HEK293 (cell line): Measurements from ENCODE around the gene MAF.

ENCODE experiments used
- CTCF ChIA-PET: fragments of 350-600 bp; formaldehyde crosslinking; extraction: SDS; loops from one replicate; lab custom pipeline; 2021; ENCODE audit warnings: antibody characterized with exemption; lab: Yijun Ruan, JAX
- POLR2A ChIA-PET: fragments of 300-600 bp; formaldehyde crosslinking; extraction: SDS; loops from one replicate; lab custom pipeline; 2020; ENCODE audit warnings: antibody characterized with exemption, inconsistent platforms; lab: Yijun Ruan, JAX
- H3K27ac ChIP-seq: fragments of 200-500 bp; sonication (Bioruptor generic); 2 replicates; pipeline ENCODE4 v1.5.1; 2014; ENCODE audit warnings: low read depth, low read length, control low read depth, inconsistent platforms; ENCODE audit errors: extremely low read depth
- H3K36me3 ChIP-seq, 2 experiments: fragments of 200-500 bp in 1 of 2; sonication (Bioruptor generic) in 1 of 2; 1 replicate in 1 of 2; 2 replicates in 1 of 2; pipeline ENCODE4 v1.5.1; 2014 to 2017; ENCODE audit warnings: inconsistent platforms in 2 of 2, low read length in 2 of 2; ENCODE audit not compliant: control insufficient read depth in 2 of 2, insufficient read depth in 1 of 2
- H3K4me1 ChIP-seq: fragments of 200-500 bp; sonication (Bioruptor generic); 2 replicates; pipeline ENCODE4 v1.5.1; 2014; ENCODE audit warnings: mild to moderate bottlenecking, low read length, inconsistent platforms; ENCODE audit not compliant: control insufficient read depth, insufficient read depth
- H3K4me3 ChIP-seq: 2 replicates; pipeline ENCODE4 v1.5.1; 2011; ENCODE audit warnings: low read depth, mild to moderate bottlenecking, control low read depth, low read length, moderate library complexity
- H3K9me3 ChIP-seq: fragments of 200-500 bp; sonication (Bioruptor generic); 2 replicates; pipeline ENCODE4 v1.5.1; 2014; ENCODE audit warnings: low read depth, low read length, inconsistent platforms; ENCODE audit not compliant: control insufficient read depth, insufficient read depth
- GLIS1 ChIP-seq: fragments of 450-650 bp; formaldehyde crosslinking; IDR thresholded peaks from 2 replicates; pipeline ENCODE4 v1.5.1; 2016; ENCODE audit warnings: missing biosample characterization, missing genetic modification characterization
- KLF16 ChIP-seq: fragments of 450-650 bp; formaldehyde crosslinking; IDR thresholded peaks from 2 replicates; pipeline ENCODE4 v1.5.1; 2017; ENCODE audit warnings: missing biosample characterization, missing genetic modification characterization
- SP2 ChIP-seq: fragments of 450-650 bp; formaldehyde crosslinking; IDR thresholded peaks from 2 replicates; pipeline ENCODE4 v1.5.1; 2016; ENCODE audit warnings: missing biosample characterization, missing genetic modification characterization
- ZBTB17 ChIP-seq: fragments of 450-650 bp; formaldehyde crosslinking; IDR thresholded peaks from 2 replicates; pipeline ENCODE4 v1.5.1; 2016; ENCODE audit warnings: missing biosample characterization, missing genetic modification characterization
- ZBTB20 ChIP-seq: fragments of 450-650 bp; formaldehyde crosslinking; IDR thresholded peaks from 2 replicates; pipeline ENCODE4 v1.5.1; 2016; ENCODE audit warnings: missing biosample characterization, missing genetic modification characterization
- ZNF114 ChIP-seq: fragments of 450-650 bp; formaldehyde crosslinking; IDR thresholded peaks from 2 replicates; pipeline ENCODE4 v1.5.0; 2017; ENCODE audit warnings: missing biosample characterization, missing genetic modification characterization
- ZNF121 ChIP-seq: fragments of 450-650 bp; formaldehyde crosslinking; IDR thresholded peaks from 2 replicates; pipeline ENCODE4 v1.5.1; 2016; ENCODE audit warnings: missing biosample characterization, missing genetic modification characterization
- ZNF2 ChIP-seq: fragments of 450-650 bp; formaldehyde crosslinking; IDR thresholded peaks from 2 replicates; pipeline ENCODE4 v1.5.1; 2016; ENCODE audit warnings: missing biosample characterization, missing genetic modification characterization
- ZNF24 ChIP-seq: fragments of 450-650 bp; formaldehyde crosslinking; IDR thresholded peaks from 2 replicates; pipeline ENCODE4 v1.5.1; 2016; ENCODE audit warnings: missing biosample characterization, missing genetic modification characterization
- ZNF529 ChIP-seq: fragments of 450-650 bp; formaldehyde crosslinking; IDR thresholded peaks from 2 replicates; pipeline ENCODE4 v1.5.1; 2017; ENCODE audit warnings: missing genetic modification characterization, missing biosample characterization; ENCODE audit not compliant: insufficient replicate concordance
- ZNF558 ChIP-seq: fragments of 450-650 bp; formaldehyde crosslinking; IDR thresholded peaks from 2 replicates; pipeline ENCODE4 v1.5.1; 2016; ENCODE audit warnings: missing biosample characterization, missing genetic modification characterization
- ZNF571 ChIP-seq: fragments of 450-650 bp; formaldehyde crosslinking; IDR thresholded peaks from 2 replicates; pipeline ENCODE4 v1.5.0; 2017; ENCODE audit warnings: missing biosample characterization, missing genetic modification characterization
- TF ChIP-seq, protein P1 (sequence below): fragments of 450-650 bp; formaldehyde crosslinking; IDR thresholded peaks from 2 replicates; pipeline ENCODE4 v1.5.1; 2016; ENCODE audit warnings: missing biosample characterization, missing genetic modification characterization
- TF ChIP-seq, protein P2 (sequence below): fragments of 450-650 bp; formaldehyde crosslinking; IDR thresholded peaks from 2 replicates; pipeline ENCODE4 v1.5.1; 2017; ENCODE audit warnings: missing biosample characterization, missing genetic modification characterization
- TF ChIP-seq, protein P3 (sequence below): fragments of 450-650 bp; formaldehyde crosslinking; IDR thresholded peaks from 2 replicates; pipeline ENCODE4 v1.5.1; 2017; ENCODE audit warnings: missing biosample characterization, missing genetic modification characterization
- TF ChIP-seq, protein P4 (sequence below): fragments of 450-650 bp; formaldehyde crosslinking; IDR thresholded peaks from 2 replicates; pipeline ENCODE4 v1.5.1; 2017; ENCODE audit warnings: missing biosample characterization, missing genetic modification characterization
- TF ChIP-seq, protein P5 (sequence below): fragments of 450-650 bp; formaldehyde crosslinking; IDR thresholded peaks from 2 replicates; pipeline ENCODE4 v1.5.1; 2017; ENCODE audit warnings: missing biosample characterization, mild to moderate bottlenecking, missing genetic modification characterization, moderate library complexity
- TF ChIP-seq, protein P6 (sequence below): fragments of 450-650 bp; formaldehyde crosslinking; IDR thresholded peaks from 2 replicates; pipeline ENCODE4 v1.5.1; 2016; ENCODE audit warnings: missing biosample characterization, missing genetic modification characterization
- TF ChIP-seq, protein P7 (sequence below): fragments of 450-650 bp; formaldehyde crosslinking; IDR thresholded peaks from 2 replicates; pipeline ENCODE4 v1.5.1; 2016; ENCODE audit warnings: missing biosample characterization, missing genetic modification characterization, borderline replicate concordance
- TF ChIP-seq, protein P8 (sequence below): fragments of 450-650 bp; formaldehyde crosslinking; IDR thresholded peaks from 2 replicates; pipeline ENCODE4 v1.5.1; 2016; ENCODE audit warnings: missing biosample characterization, missing genetic modification characterization

The MAF gene

DNA sequence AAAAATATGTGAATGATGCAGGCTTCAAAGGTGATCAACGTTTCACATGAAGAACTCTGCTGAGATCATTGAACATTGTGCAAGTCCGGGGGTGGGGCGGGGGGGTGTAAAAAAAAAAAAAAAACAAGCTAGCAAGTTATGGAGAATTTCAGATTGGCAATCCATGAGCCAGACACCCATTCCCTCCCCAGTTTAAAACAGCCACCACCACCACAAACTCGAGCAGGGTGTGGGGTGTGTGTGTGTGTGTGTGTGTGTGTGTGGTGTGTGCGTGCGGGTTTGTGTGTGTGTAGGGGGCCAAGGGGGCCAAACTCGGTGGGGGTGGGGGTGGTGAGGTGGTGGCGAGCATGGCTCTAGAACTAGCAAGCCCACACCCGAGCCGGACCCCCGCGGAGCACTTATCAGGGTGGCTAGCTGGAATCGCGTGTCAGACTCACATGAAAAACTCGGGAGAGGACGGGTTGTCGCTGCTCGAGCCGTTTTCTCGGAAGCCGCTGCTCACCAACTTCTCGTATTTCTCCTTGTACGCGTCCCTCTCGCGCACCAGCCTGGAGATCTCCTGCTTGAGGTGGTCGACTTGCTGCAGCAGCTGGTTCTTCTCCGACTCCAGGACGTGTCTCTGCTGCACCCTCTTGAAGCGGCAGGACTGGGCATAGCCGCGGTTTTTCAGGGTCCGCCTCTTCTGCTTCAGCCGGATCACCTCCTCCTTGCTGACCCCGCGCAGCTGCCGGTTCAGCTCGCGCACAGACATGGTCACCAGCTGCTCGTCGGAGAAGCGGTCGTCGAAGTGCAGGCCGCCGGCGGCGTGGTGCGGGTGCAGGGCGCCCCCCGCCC, 2.0 kb downstream of the MAF start:
- peaks cover 0 to 3% of the 10 kb centered on the region in 2 experiments; a peak in 1 of 3 replicates for H3K36me3 ChIP-seq
- peak overlapping the region; percentile 61 for H3K4me3 ChIP-seq
- TF ChIP-seq ZBTB20 (tag by site-specific recombination) (peak; percentile 60), ZNF114 (tag by site-specific recombination) (no peak), ZNF2 (tag by site-specific recombination) (0 out of 2 replicates have a peak, but pooled peaks have one; percentile 36), ZNF24 (tag by site-specific recombination) (peak; percentile 33; the same call in 1 of the 2 replicates), ZNF121 (tag by site-specific recombination) (no peak), ZNF529 (no peak), GLIS1 (tag by site-specific recombination) (peak; percentile 92), SP2 (tag by site-specific recombination) (peak; percentile 28; the same call in 1 of the 2 replicates), ZNF571 (no peak), ZNF558 (tag by site-specific recombination) (no peak), ZBTB17 (peak; percentile 72), KLF16 (peak; percentile 71)
- TF ChIP-seq, protein P1, sequence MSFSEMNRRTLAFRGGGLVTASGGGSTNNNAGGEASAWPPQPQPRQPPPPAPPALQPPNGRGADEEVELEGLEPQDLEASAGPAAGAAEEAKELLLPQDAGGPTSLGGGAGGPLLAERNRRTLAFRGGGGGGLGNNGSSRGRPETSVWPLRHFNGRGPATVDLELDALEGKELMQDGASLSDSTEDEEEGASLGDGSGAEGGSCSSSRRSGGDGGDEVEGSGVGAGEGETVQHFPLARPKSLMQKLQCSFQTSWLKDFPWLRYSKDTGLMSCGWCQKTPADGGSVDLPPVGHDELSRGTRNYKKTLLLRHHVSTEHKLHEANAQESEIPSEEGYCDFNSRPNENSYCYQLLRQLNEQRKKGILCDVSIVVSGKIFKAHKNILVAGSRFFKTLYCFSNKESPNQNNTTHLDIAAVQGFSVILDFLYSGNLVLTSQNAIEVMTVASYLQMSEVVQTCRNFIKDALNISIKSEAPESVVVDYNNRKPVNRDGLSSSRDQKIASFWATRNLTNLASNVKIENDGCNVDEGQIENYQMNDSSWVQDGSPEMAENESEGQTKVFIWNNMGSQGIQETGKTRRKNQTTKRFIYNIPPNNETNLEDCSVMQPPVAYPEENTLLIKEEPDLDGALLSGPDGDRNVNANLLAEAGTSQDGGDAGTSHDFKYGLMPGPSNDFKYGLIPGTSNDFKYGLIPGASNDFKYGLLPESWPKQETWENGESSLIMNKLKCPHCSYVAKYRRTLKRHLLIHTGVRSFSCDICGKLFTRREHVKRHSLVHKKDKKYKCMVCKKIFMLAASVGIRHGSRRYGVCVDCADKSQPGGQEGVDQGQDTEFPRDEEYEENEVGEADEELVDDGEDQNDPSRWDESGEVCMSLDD, result 0 out of 2 replicates have a peak, but pooled peaks have one; percentile 18
- TF ChIP-seq, protein P2, sequence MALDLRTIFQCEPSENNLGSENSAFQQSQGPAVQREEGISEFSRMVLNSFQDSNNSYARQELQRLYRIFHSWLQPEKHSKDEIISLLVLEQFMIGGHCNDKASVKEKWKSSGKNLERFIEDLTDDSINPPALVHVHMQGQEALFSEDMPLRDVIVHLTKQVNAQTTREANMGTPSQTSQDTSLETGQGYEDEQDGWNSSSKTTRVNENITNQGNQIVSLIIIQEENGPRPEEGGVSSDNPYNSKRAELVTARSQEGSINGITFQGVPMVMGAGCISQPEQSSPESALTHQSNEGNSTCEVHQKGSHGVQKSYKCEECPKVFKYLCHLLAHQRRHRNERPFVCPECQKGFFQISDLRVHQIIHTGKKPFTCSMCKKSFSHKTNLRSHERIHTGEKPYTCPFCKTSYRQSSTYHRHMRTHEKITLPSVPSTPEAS (tag by site-specific recombination), result peak; percentile 93
- TF ChIP-seq, protein P3, sequence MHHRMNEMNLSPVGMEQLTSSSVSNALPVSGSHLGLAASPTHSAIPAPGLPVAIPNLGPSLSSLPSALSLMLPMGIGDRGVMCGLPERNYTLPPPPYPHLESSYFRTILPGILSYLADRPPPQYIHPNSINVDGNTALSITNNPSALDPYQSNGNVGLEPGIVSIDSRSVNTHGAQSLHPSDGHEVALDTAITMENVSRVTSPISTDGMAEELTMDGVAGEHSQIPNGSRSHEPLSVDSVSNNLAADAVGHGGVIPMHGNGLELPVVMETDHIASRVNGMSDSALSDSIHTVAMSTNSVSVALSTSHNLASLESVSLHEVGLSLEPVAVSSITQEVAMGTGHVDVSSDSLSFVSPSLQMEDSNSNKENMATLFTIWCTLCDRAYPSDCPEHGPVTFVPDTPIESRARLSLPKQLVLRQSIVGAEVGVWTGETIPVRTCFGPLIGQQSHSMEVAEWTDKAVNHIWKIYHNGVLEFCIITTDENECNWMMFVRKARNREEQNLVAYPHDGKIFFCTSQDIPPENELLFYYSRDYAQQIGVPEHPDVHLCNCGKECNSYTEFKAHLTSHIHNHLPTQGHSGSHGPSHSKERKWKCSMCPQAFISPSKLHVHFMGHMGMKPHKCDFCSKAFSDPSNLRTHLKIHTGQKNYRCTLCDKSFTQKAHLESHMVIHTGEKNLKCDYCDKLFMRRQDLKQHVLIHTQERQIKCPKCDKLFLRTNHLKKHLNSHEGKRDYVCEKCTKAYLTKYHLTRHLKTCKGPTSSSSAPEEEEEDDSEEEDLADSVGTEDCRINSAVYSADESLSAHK (tag by site-specific recombination), result 0 out of 2 replicates have a peak, but pooled peaks have one; percentile 43
- TF ChIP-seq, protein P4, sequence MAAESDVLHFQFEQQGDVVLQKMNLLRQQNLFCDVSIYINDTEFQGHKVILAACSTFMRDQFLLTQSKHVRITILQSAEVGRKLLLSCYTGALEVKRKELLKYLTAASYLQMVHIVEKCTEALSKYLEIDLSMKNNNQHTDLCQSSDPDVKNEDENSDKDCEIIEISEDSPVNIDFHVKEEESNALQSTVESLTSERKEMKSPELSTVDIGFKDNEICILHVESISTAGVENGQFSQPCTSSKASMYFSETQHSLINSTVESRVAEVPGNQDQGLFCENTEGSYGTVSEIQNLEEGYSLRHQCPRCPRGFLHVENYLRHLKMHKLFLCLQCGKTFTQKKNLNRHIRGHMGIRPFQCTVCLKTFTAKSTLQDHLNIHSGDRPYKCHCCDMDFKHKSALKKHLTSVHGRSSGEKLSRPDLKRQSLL (tag by site-specific recombination), result peak; percentile 70; the same call in 1 of the 2 replicates
- TF ChIP-seq, protein P5, sequence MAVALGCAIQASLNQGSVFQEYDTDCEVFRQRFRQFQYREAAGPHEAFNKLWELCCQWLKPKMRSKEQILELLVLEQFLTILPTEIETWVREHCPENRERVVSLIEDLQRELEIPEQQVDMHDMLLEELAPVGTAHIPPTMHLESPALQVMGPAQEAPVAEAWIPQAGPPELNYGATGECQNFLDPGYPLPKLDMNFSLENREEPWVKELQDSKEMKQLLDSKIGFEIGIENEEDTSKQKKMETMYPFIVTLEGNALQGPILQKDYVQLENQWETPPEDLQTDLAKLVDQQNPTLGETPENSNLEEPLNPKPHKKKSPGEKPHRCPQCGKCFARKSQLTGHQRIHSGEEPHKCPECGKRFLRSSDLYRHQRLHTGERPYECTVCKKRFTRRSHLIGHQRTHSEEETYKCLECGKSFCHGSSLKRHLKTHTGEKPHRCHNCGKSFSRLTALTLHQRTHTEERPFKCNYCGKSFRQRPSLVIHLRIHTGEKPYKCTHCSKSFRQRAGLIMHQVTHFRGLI (tag by site-specific recombination), result peak; percentile 56; the same call in 1 of the 2 replicates
- TF ChIP-seq, protein P6, sequence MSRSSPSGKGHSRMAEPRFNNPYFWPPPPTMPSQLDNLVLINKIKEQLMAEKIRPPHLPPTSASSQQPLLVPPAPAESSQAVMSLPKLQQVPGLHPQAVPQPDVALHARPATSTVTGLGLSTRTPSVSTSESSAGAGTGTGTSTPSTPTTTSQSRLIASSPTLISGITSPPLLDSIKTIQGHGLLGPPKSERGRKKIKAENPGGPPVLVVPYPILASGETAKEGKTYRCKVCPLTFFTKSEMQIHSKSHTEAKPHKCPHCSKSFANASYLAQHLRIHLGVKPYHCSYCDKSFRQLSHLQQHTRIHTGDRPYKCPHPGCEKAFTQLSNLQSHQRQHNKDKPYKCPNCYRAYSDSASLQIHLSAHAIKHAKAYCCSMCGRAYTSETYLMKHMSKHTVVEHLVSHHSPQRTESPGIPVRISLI (tag by site-specific recombination), result no peak
- TF ChIP-seq, protein P7, sequence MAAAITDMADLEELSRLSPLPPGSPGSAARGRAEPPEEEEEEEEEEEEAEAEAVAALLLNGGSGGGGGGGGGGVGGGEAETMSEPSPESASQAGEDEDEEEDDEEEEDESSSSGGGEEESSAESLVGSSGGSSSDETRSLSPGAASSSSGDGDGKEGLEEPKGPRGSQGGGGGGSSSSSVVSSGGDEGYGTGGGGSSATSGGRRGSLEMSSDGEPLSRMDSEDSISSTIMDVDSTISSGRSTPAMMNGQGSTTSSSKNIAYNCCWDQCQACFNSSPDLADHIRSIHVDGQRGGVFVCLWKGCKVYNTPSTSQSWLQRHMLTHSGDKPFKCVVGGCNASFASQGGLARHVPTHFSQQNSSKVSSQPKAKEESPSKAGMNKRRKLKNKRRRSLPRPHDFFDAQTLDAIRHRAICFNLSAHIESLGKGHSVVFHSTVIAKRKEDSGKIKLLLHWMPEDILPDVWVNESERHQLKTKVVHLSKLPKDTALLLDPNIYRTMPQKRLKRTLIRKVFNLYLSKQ (tag by site-specific recombination), result no peak
- TF ChIP-seq, protein P8, sequence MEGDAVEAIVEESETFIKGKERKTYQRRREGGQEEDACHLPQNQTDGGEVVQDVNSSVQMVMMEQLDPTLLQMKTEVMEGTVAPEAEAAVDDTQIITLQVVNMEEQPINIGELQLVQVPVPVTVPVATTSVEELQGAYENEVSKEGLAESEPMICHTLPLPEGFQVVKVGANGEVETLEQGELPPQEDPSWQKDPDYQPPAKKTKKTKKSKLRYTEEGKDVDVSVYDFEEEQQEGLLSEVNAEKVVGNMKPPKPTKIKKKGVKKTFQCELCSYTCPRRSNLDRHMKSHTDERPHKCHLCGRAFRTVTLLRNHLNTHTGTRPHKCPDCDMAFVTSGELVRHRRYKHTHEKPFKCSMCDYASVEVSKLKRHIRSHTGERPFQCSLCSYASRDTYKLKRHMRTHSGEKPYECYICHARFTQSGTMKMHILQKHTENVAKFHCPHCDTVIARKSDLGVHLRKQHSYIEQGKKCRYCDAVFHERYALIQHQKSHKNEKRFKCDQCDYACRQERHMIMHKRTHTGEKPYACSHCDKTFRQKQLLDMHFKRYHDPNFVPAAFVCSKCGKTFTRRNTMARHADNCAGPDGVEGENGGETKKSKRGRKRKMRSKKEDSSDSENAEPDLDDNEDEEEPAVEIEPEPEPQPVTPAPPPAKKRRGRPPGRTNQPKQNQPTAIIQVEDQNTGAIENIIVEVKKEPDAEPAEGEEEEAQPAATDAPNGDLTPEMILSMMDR (tag by site-specific recombination), result peak; percentile 77

More for the DNA sequence above, 2.0 kb downstream of the MAF start:
- POLR2A ChIA-PET, result interaction anchor here (0.6 kb wide), 1 partner anchor 659 kb away, joined by 4 read pairs; no protein-coding TSS in a partner anchor
- CTCF ChIA-PET, result interaction anchor here (0.6 to 0.7 kb wide), 2 partner anchors 312 to 692 kb away, joined by 3 to 4 read pairs; no protein-coding TSS in a partner anchor
- Histone ChIP-seq H3K27ac (peak overlapping the region; percentile 87), H3K9me3 (no peaks in the 10 kb centered on the region), H3K4me1 (peaks cover 21% of the 10 kb centered on the region)
